Kidney (tissue), 14 donors: ENCODE data around the gene SYCE1. TPM values are rescaled to one million over a fixed set of nuclear protein-coding genes. Genes with fewer than 3 reads are reported as not detected.

Source experiments
- DNase-seq, 5 donors: peaks; one replicate each; pipeline ENCODE4 v3.0.0-alpha.2; 2013 to 2020
- FAIRE-seq: peaks from 2 replicates; lab custom pipeline; 2012; peaks lifted over from hg19 to GRCh38; lab: Jason Lieb, UNC
- H3K27ac ChIP-seq, 2 donors: one replicate each; pipeline ENCODE4 v1.7.0; 2013; ENCODE audit warnings: low read depth in 2 of 2, low read length in 2 of 2, inconsistent platforms in 1 of 2
- H3K27me3 ChIP-seq: one replicate; pipeline ENCODE4 v1.7.1; 2013; ENCODE audit warnings: low read length, inconsistent platforms; ENCODE audit not compliant: control insufficient read depth, insufficient read depth
- H3K36me3 ChIP-seq, 3 donors: one replicate each; pipeline versions ENCODE4 v1.7.0 to v1.7.1; 2013; ENCODE audit warnings: low read length in 3 of 3, control low read depth in 1 of 3, inconsistent platforms in 1 of 3; ENCODE audit not compliant: insufficient read depth in 3 of 3, control insufficient read depth in 2 of 3
- H3K4me1 ChIP-seq, 3 donors: one replicate each; pipeline versions ENCODE4 v1.7.0 to v1.7.1; 2013; ENCODE audit warnings: low read length in 3 of 3, inconsistent platforms in 1 of 3, low read depth in 1 of 3; ENCODE audit not compliant: control insufficient read depth in 2 of 3, insufficient read depth in 2 of 3
- H3K4me3 ChIP-seq, 3 donors: one replicate each; pipeline versions ENCODE4 v1.7.0 to v1.8.1; 2013; ENCODE audit warnings: low read length in 3 of 3, control low read depth in 1 of 3, inconsistent platforms in 1 of 3
- H3K9ac ChIP-seq, 3 donors: one replicate each; pipeline versions ENCODE4 v1.7.0 to v1.7.1; 2013; ENCODE audit warnings: low read length in 3 of 3, control low read depth in 1 of 3, inconsistent platforms in 1 of 3
- H3K9me3 ChIP-seq, 3 donors: one replicate each; pipeline versions ENCODE4 v1.7.0 to v1.7.1; 2013; ENCODE audit warnings: low read length in 3 of 3, control low read depth in 1 of 3, inconsistent platforms in 1 of 3; ENCODE audit not compliant: control insufficient read depth in 2 of 3, insufficient read depth in 1 of 3
- intact Hi-C: fragments of 100-400 bp; cut with DNase I; formaldehyde crosslinking; loops from one replicate; pipeline ENCODE4 v1.11.1; 2022
- polyA plus RNA-seq: library from polyadenylated mRNA; stranded (reverse); fragments of 350-450 nt; fragmentation: Illumina TruSeq; extraction: RNeasy Lipid Tissue Mini Kit (QIAGEN cat#74804); gene quantifications from one replicate; pipeline ENCODE4 v1.2.3, GENCODE V29; 2014; ENCODE audit warnings: low read depth, low replicate concordance; ENCODE audit not compliant: insufficient read depth
- total RNA-seq: library from RNA; stranded (reverse); fragmentation: NEBNext Ultra II Directional; extraction: Animal tissue kit (Norgen Biotek cat#: 25700); gene quantifications from one replicate; pipeline ENCODE4 v1.2.1, GENCODE V29; 2021
- TF ChIP-seq, protein P1 (sequence below): IDR thresholded peaks from 3 replicates; pipeline ENCODE4 v1.5.1; 2012; ENCODE audit warnings: mild to moderate bottlenecking, moderate library complexity, borderline replicate concordance; ENCODE audit not compliant: insufficient read depth; ENCODE audit errors: extremely low read depth
- donor health status: control.
- donor health status: control.
- donor health status: control.
- donor health status: control.
- donor health status: control.
- donor health status: DM: yes; HTN: yes; CAD: no.
- donor health status: Normal renal cell carcinoma (clear cell type).

SYCE1 gene
- total and polyA plus RNA-seq, 2 donors from 2014 or later: 1.2 to 1.4 TPM

DNA sequence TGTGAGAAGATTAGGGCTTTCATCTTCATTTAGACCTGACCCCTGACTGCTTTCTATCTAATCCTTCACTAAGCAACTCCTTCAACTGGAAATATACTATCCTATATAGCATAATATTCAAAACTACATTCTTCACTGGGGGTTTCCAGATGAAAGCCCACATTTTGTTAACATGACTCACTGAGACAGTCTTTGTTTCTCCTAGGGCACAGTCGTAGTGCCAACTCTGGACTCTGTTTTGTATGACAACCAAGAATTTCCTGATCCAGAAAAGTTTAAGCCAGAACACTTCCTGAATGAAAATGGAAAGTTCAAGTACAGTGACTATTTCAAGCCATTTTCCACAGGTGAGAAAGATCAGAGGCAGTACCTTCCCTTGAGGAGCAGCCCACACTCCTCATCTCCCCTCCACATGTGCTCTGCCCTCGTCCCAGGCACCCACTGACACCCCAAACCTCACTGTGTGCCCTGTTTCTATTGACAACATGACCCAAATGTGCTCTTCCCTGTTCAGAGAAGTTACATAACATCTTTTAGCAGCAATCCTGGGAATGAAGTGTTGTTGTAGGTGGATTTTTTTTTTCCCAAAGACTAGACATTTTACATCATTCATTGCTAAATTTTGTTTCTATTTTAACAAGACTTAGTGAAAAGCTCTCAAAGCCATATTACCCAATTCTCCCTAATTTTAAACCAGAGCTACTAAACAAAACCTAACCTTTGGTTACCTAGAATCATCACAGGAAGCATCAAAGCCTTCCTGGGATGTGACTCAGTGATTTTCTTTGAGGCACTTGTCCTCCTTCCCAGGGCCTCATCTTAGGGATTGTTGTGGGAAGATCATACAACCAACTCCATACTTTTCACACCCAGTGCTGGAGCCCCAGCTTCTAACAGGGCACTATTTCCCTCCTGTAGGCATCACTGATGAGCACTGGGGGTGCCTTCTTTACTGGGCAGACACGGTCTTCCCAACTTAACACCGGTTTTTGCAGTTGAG is 27.5 kb downstream of the SYCE1 start:
- no peak overlapping the region for H3K9ac ChIP-seq
- no peaks in the 10 kb centered on the region for H3K36me3 ChIP-seq
- DNase-seq: no peak
- H3K4me1 ChIP-seq: no peaks in the 10 kb centered on the region
- no peak overlapping the region for H3K27ac ChIP-seq
- TF ChIP-seq, protein P1, sequence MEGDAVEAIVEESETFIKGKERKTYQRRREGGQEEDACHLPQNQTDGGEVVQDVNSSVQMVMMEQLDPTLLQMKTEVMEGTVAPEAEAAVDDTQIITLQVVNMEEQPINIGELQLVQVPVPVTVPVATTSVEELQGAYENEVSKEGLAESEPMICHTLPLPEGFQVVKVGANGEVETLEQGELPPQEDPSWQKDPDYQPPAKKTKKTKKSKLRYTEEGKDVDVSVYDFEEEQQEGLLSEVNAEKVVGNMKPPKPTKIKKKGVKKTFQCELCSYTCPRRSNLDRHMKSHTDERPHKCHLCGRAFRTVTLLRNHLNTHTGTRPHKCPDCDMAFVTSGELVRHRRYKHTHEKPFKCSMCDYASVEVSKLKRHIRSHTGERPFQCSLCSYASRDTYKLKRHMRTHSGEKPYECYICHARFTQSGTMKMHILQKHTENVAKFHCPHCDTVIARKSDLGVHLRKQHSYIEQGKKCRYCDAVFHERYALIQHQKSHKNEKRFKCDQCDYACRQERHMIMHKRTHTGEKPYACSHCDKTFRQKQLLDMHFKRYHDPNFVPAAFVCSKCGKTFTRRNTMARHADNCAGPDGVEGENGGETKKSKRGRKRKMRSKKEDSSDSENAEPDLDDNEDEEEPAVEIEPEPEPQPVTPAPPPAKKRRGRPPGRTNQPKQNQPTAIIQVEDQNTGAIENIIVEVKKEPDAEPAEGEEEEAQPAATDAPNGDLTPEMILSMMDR: no peak
- no peaks in the 10 kb centered on the region for H3K27me3 ChIP-seq
- no peaks in the 10 kb centered on the region for H3K9me3 ChIP-seq
- no peak for FAIRE-seq
- H3K4me3 ChIP-seq: no peak overlapping the region
- intact Hi-C loops: no loop called here

DNA sequence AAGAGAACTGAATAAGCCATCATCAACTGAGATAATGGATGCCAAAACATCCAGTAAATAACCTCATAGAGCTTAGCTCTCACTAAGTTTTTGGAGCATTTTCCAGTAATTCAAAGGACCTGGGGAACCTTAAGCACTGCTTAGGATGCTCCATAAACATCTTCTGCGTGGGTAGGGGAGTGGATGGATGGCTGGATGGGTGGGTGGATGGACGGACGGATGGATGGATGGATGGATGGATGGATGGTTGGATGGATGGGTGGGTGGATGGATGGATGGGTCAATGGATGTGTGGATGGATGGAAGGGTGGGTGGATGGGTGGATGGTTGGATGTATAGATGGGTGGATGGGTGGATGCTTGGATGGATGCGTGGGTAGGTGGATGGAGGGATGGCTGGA is 29.2 kb downstream of the SYCE1 start:
- FAIRE-seq (no peak), DNase-seq (no peak)
- Histone ChIP-seq H3K4me3 (no peak overlapping the region), H3K36me3 (no peaks in the 10 kb centered on the region), H3K27ac (no peak overlapping the region), H3K4me1 (no peaks in the 10 kb centered on the region), H3K27me3 (no peaks in the 10 kb centered on the region), H3K9ac (no peak overlapping the region), H3K9me3 (no peaks in the 10 kb centered on the region)
- TF ChIP-seq, protein P1: no peak
- intact Hi-C loops: no loop called here

DNA sequence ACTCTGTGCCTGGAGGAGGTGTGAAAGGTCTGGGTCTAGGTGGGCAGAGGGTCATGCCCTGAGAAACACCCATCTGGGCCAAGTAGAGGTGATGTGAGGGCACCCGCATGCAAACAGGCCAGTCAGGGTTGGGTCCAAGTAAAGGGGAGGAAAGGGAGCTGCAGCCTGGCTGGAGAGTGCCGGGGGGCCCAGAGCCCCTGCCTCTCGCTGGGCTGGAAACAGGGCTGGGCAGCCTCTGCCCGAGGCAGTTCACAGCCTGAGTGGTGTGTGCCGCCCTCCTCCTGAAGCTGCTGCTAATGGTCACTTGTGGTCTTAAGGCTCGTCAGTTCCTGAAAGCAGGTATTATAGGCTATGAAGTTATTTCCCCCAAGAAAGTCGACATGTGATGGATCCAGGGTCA is 31.0 kb downstream of the SYCE1 start:
- DNase-seq: no peak
- H3K4me3 ChIP-seq: no peak overlapping the region

More for the DNA sequence above, 31.0 kb downstream of the SYCE1 start:
- H3K9me3 ChIP-seq: no peaks in the 10 kb centered on the region
- no peak overlapping the region for H3K27ac ChIP-seq
- H3K9ac ChIP-seq: no peak overlapping the region
- TF ChIP-seq, protein P1: no peak
- peaks cover 9% of the 10 kb centered on the region for H3K27me3 ChIP-seq
- intact Hi-C loops: no loop called here
- no peak for FAIRE-seq
- H3K4me1 ChIP-seq: no peaks in the 10 kb centered on the region
- no peaks in the 10 kb centered on the region for H3K36me3 ChIP-seq
